SU-DHL-6 (cell line): ENCODE measurements around the gene TAGLN2.

ENCODE experiments used
- EZH2phosphoT487 ChIP-seq: fragments of 200-600 bp; sonication (generic), shearing (Covaris generic); conservative IDR thresholded peaks from 2 replicates; pipeline ENCODE4 v1.6.1; 2018; ENCODE audit warnings: mild to moderate bottlenecking, antibody characterized with exemption, low read length, moderate library complexity, mixed read lengths
- TF ChIP-seq, protein P1 (sequence below): fragments of 200-600 bp; sonication (generic); IDR thresholded peaks from one replicate; pipeline ENCODE4 v1.5.1; 2017; ENCODE audit warnings: antibody characterized with exemption, mild to moderate bottlenecking, low read length, moderate library complexity; ENCODE audit not compliant: insufficient read depth, poor library complexity, severe bottlenecking

- TF ChIP-seq, protein P1, sequence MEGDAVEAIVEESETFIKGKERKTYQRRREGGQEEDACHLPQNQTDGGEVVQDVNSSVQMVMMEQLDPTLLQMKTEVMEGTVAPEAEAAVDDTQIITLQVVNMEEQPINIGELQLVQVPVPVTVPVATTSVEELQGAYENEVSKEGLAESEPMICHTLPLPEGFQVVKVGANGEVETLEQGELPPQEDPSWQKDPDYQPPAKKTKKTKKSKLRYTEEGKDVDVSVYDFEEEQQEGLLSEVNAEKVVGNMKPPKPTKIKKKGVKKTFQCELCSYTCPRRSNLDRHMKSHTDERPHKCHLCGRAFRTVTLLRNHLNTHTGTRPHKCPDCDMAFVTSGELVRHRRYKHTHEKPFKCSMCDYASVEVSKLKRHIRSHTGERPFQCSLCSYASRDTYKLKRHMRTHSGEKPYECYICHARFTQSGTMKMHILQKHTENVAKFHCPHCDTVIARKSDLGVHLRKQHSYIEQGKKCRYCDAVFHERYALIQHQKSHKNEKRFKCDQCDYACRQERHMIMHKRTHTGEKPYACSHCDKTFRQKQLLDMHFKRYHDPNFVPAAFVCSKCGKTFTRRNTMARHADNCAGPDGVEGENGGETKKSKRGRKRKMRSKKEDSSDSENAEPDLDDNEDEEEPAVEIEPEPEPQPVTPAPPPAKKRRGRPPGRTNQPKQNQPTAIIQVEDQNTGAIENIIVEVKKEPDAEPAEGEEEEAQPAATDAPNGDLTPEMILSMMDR: no peak
- no peak for TF ChIP-seq EZH2phosphoT487
Measured at GRCh38 chr1:159896546-159896930, 28.8 kb downstream of the TAGLN2 start.
